Hepatocyte (in vitro differentiated cells): ENCODE data around the gene KRT83.

Experiments
- EZH2 ChIP-seq: fragments of 200-600 bp; sonication (generic); IDR thresholded peaks from 2 replicates; pipeline ENCODE4 v1.6.1; 2016; ENCODE audit warnings: antibody characterized with exemption, mild to moderate bottlenecking, borderline replicate concordance
- TF ChIP-seq, protein P1 (sequence below): fragments of 200-600 bp; sonication (generic); IDR thresholded peaks from 2 replicates; pipeline ENCODE4 v1.5.1; 2016; ENCODE audit warnings: antibody characterized with exemption, mild to moderate bottlenecking; ENCODE audit not compliant: poor library complexity

DNA sequence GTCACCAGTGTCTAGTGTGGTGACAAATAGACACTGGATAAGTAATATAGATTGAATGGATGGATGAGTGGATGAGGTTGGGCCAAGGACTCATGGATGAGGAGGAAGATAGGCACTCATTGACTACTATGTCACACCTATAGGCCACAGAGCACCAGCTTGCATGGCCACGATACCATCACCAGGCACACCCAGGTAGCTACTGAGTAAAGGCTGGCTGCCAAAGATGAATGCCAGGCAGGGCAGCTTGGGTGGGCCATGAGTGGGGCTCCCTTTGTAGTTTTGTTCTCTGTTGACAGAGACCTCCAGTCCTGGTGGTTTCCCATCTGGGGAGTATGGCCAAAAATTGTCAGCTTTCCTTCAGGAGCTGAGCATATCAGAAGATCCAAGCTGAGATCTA is 11.2 kb upstream of the KRT83 start:
- no peak for TF ChIP-seq EZH2
- TF ChIP-seq, protein P1, sequence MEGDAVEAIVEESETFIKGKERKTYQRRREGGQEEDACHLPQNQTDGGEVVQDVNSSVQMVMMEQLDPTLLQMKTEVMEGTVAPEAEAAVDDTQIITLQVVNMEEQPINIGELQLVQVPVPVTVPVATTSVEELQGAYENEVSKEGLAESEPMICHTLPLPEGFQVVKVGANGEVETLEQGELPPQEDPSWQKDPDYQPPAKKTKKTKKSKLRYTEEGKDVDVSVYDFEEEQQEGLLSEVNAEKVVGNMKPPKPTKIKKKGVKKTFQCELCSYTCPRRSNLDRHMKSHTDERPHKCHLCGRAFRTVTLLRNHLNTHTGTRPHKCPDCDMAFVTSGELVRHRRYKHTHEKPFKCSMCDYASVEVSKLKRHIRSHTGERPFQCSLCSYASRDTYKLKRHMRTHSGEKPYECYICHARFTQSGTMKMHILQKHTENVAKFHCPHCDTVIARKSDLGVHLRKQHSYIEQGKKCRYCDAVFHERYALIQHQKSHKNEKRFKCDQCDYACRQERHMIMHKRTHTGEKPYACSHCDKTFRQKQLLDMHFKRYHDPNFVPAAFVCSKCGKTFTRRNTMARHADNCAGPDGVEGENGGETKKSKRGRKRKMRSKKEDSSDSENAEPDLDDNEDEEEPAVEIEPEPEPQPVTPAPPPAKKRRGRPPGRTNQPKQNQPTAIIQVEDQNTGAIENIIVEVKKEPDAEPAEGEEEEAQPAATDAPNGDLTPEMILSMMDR: no peak
